Skeletal muscle tissue (tissue), 4 donors: Measurements from ENCODE around the gene FCHSD2. TPM values are rescaled to one million over a fixed set of nuclear protein-coding genes. Genes with fewer than 3 reads are reported as not detected.
A peak's percentile ranks its signal among the peaks of the same experiment; 100 is the strongest.

Source experiments
- H3K27ac ChIP-seq: one replicate; pipeline ENCODE4 v1.7.0; 2013; ENCODE audit warnings: mild to moderate bottlenecking, low read depth, low read length, inconsistent platforms
- H3K27me3 ChIP-seq, 3 donors: one replicate each; pipeline ENCODE4 v1.7.0; 2013; ENCODE audit warnings: low read length in 3 of 3; ENCODE audit not compliant: control insufficient read depth in 3 of 3, insufficient read depth in 3 of 3
- H3K36me3 ChIP-seq, 3 donors: one replicate each; pipeline ENCODE4 v1.7.0; 2013; ENCODE audit warnings: low read length in 3 of 3; ENCODE audit not compliant: control insufficient read depth in 3 of 3, insufficient read depth in 3 of 3
- H3K4me1 ChIP-seq, 3 donors: one replicate each; pipeline ENCODE4 v1.7.0; 2013; ENCODE audit warnings: low read length in 3 of 3, mild to moderate bottlenecking in 3 of 3; ENCODE audit not compliant: control insufficient read depth in 3 of 3, insufficient read depth in 3 of 3
- H3K4me3 ChIP-seq, 3 donors: one replicate each; pipeline ENCODE4 v1.7.0; 2013; ENCODE audit warnings: low read length in 3 of 3
- H3K9ac ChIP-seq, 3 donors: one replicate each; pipeline ENCODE4 v1.7.0; 2013; ENCODE audit warnings: low read length in 3 of 3, mild to moderate bottlenecking in 3 of 3, moderate library complexity in 2 of 3, low read depth in 1 of 3
- H3K9me3 ChIP-seq, 3 donors: one replicate each; pipeline ENCODE4 v1.7.0; 2013; ENCODE audit warnings: low read length in 3 of 3; ENCODE audit not compliant: control insufficient read depth in 3 of 3
- total RNA-seq: library from RNA; depleted of rRNA; stranded (reverse); fragments of >200 nt; gene quantifications from one replicate; pipeline ENCODE4 v1.2.3, GENCODE V29; 2014
- donor health status: Osteomylitis.

The FCHSD2 gene
- total RNA-seq, 1 donor from 2014 or later = 19.8 TPM

DNA sequence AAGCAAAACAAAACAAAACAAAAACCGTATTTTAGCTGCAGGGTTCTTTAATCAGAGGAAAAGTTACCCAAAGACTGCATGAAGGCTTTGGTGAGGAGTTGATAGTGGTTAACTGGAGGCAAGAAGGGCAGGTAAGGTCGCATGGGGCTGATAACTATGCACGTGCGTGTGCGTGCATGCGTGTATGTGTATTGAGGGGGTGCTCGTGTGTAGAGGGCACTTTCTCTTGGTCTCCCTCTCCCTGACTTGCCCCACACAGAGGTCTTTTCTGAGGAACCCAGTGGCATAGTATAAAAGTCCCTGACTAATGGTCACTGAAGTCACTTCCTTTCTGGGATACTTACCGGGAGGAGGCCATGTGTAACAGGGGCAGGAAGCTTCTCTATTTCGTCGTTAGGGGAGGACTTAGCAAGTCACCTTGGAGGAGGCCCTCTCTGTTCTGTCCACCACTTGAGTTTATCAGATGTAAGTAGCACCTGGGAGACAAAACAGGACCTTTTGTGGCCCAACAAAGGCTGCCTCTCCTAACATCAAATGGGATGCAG is 20.1 kb upstream of the FCHSD2 start:
- Histone ChIP-seq H3K9me3 (no peaks in the 10 kb centered on the region), H3K36me3 (no peaks in the 10 kb centered on the region), H3K4me3 (no peak overlapping the region), H3K27ac (no peak overlapping the region), H3K9ac (no peak overlapping the region), H3K27me3 (no peaks in the 10 kb centered on the region), H3K4me1 (peaks cover 15 to 27% (median 17%) of the 10 kb centered on the region in 3 donors)

DNA sequence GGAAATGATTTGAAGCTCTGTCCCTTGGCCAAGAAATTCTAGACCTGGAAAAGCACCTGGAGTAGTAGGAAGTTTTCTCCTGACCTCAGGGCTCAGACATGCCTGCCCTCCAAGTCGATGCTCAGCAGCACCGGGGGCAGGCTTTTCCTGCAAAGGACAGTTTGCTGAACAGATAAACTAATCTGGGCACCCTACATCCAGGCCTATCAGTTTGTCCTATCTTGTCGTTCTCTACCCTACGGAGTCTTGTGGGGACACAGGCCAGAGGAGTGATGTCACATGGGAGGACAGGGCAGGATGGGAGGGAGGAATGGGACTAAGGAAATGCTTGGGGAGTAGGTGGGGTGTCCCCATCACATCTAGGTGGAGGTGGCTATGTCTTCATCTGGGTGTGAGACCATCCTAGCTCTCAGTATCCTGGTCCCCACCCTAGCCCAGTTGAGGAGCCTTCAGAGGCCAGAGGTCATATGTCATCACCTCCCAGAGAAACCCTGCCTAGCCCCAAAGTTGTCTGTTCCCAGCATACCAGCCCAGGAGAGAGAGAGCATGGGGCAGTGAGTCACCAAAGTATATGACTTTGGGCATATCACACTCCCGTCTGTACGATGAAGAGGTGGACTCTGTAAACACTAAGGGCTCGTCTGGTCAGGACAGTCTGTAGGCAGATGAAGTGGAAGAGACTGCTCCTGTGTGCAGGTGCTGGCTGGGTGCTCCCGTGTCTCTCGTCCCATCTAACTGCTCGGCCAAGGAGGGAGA is 18.1 kb upstream of the FCHSD2 start:
- H3K9me3 ChIP-seq = no peaks in the 10 kb centered on the region
- no peak overlapping the region for H3K9ac ChIP-seq
- no peaks in the 10 kb centered on the region for H3K27me3 ChIP-seq
- no peaks in the 10 kb centered on the region for H3K36me3 ChIP-seq
- peaks cover 25 to 40% (median 28%) of the 10 kb centered on the region in 3 donors for H3K4me1 ChIP-seq
- H3K27ac ChIP-seq = no peak overlapping the region
- no peak overlapping the region for H3K4me3 ChIP-seq

DNA sequence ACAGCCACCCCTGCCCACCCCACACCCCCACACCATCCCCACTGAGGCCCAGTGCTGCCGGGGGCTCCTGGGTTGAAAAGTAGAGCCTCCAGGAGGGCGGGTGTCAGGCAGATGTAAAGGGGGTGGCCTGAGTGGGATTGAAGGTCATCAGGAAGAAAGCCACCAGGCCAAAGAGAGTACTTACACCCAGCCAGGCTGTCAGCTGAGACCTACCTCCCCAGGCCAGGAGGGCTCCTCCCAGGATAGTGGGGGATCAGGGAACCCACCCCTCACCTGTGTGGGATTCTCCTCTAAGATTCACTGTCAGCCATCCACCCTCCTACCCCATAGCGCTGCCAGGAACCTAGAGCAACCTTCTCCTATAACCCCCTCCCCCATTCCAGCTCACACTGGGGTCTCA is 17.2 kb upstream of the FCHSD2 start:
- no peak overlapping the region for H3K4me3 ChIP-seq
- peaks cover 26 to 44% (median 30%) of the 10 kb centered on the region in 3 donors for H3K4me1 ChIP-seq
- no peaks in the 10 kb centered on the region for H3K9me3 ChIP-seq
- no peak overlapping the region for H3K27ac ChIP-seq
- H3K36me3 ChIP-seq = no peaks in the 10 kb centered on the region
- no peak overlapping the region for H3K9ac ChIP-seq
- no peaks in the 10 kb centered on the region for H3K27me3 ChIP-seq

DNA sequence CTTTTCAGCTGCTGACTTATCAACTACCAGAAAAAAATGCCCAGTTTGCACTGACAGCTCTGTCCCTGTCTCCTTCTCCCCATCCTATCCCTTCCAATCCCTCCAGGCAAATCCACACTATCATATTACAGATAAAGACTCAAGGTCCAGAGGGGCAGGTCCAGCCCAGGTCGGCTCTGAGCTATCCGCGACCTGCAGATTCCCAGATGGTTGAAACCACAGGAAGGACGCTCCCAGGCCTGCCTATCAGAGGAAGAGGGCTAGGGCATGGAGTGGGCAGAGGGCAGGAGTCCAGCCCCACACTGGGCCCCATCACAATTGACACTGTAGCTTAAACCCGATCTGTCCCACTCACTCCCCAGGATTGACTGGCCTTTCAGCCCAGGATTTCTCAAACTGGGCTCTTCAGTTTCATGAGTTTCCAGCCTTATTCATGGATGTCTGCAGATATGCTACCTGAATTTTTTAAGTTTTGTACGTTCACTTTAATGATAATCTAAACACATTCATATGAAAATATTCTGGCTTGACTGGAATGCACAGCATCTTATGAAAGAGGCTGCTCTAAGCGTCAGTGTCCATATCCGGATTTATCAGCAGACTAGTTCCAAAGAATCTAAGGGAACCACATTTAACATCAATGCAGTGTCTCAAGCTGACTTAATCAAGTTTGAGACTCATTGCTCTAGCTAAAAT is 16.4 kb upstream of the FCHSD2 start:
- Histone ChIP-seq H3K4me3 (no peak overlapping the region), H3K27me3 (no peaks in the 10 kb centered on the region), H3K36me3 (no peaks in the 10 kb centered on the region), H3K4me1 (peaks cover 34 to 52% (median 38%) of the 10 kb centered on the region in 3 donors), H3K9me3 (no peaks in the 10 kb centered on the region), H3K9ac (peak overlapping the region in 1 of 3 donors; percentile 26), H3K27ac (peak overlapping the region; percentile 61)

DNA sequence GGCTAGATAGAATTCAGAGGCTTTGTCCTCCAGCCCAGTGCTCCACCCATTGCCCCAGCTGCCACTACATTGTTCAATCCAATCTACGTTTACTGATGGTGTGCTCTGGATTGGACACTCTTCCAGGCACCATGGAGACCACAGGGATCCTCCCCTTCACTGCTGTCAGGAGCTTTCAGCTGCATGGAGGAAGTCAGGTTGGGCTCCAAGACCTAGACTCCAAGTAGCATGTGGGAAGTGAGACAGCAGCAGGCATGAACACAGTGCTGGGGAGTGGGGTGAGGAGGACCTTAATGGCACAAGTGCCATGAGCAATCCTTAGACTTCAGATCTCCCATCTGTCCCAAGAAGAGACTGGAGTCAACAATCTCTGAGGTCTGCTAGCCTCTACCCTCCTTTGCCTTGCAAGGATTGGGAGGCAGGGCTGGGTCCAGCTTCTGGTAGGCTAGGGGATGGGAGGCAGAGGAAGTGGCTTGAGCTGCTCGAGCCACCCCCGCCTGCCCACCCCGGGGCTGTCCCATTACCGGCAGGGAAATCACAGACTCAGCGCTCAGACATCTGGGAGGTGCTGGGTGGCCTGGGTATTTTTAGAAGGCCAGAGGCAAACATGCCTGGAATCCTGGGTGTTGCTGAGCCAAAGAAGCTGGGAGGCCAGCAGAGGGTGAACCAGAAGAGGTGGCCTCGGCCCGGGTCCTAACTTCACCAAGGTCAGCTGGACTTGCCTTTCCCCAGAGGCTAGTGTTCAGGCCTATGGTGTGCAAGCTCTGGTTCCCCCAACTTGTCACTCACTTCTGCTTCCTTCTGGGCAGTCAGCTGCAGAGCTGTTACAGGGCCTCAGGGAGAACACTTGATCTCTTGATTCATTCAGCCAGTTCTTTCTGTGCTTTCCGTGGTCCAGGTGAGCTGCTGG is 15.2 kb upstream of the FCHSD2 start:
- H3K9me3 ChIP-seq = no peaks in the 10 kb centered on the region
- H3K27ac ChIP-seq = peak overlapping the region; percentile 61
- peak overlapping the region; percentile 37 to 55 (median 45) for H3K9ac ChIP-seq
- peak overlapping the region in 2 of 3 donors; percentile 15 to 41 for H3K4me3 ChIP-seq
- no peaks in the 10 kb centered on the region for H3K27me3 ChIP-seq
- no peaks in the 10 kb centered on the region for H3K36me3 ChIP-seq
- H3K4me1 ChIP-seq = peaks cover 45 to 63% (median 50%) of the 10 kb centered on the region in 3 donors

DNA sequence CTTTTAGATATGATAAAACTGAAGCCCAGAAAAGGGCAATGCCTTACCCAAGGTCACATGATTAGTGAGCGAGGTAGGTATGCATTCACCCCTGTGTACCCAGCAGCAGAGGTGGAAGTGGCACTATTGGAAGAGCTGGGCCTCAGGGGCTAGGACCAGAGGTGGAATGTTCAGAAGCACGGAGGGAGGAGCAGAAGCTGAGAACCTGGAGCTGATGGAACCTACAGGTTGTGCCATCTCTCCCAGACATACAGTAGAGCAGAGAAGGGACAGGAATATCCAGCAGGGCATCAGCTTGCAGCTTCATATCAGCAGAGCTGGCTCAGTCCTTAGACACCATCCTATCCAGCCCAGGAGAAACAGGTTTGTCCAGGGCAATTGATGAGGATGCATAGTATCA is 14.6 kb upstream of the FCHSD2 start:
- no peak overlapping the region for H3K9ac ChIP-seq
- no peaks in the 10 kb centered on the region for H3K27me3 ChIP-seq
- no peak overlapping the region for H3K4me3 ChIP-seq
- no peaks in the 10 kb centered on the region for H3K9me3 ChIP-seq
- peaks cover 45 to 67% (median 52%) of the 10 kb centered on the region in 3 donors for H3K4me1 ChIP-seq
- no peaks in the 10 kb centered on the region for H3K36me3 ChIP-seq
- no peak overlapping the region for H3K27ac ChIP-seq

DNA sequence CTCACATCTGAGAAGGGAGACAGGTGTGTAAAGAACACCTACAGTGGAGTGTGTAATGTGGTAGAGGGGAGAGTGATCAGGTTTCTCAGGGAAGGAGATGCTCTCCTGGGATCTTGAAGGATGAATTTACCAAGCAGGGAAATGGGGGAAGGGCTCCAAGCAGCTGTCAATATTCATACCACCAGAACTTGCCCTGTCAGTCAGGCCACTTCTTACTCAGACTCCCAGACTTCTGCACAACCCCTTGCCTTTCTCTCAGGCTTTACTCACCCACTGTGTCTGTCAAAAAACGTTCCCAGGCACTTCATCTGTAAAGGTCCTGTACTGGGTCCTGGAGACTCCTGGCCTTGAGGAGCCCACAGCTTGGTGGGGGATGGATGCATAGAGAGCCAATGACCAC is 14.0 kb upstream of the FCHSD2 start:
- Histone ChIP-seq H3K27me3 (no peaks in the 10 kb centered on the region), H3K9ac (no peak overlapping the region), H3K4me1 (peaks cover 45 to 73% (median 54%) of the 10 kb centered on the region in 3 donors), H3K27ac (no peak overlapping the region), H3K4me3 (no peak overlapping the region), H3K9me3 (no peaks in the 10 kb centered on the region), H3K36me3 (no peaks in the 10 kb centered on the region)

DNA sequence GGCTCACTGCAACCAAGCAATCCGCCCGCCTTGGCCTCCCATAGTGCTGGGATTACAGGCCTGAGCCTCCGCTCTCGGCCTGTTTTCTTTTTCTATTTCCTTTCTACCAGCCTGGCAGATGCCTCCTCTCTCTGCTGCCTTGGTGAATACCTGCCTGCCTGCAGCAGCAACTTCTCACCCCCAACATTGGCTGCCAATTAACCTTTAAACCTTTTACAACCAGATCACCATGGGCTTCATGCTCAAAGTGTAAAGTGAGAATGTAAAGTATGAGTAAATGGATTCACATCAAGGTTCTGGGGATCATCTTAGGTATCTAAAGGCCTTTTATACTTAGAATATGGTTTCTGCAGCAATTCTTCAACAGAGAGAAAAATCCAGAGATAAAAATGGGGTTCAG is 13.0 kb upstream of the FCHSD2 start:
- H3K9me3 ChIP-seq = no peaks in the 10 kb centered on the region
- no peak overlapping the region for H3K9ac ChIP-seq
- H3K4me3 ChIP-seq = no peak overlapping the region
- peaks cover 45 to 78% (median 54%) of the 10 kb centered on the region in 3 donors for H3K4me1 ChIP-seq
- H3K27ac ChIP-seq = no peak overlapping the region
- H3K36me3 ChIP-seq = no peaks in the 10 kb centered on the region
- no peaks in the 10 kb centered on the region for H3K27me3 ChIP-seq

DNA sequence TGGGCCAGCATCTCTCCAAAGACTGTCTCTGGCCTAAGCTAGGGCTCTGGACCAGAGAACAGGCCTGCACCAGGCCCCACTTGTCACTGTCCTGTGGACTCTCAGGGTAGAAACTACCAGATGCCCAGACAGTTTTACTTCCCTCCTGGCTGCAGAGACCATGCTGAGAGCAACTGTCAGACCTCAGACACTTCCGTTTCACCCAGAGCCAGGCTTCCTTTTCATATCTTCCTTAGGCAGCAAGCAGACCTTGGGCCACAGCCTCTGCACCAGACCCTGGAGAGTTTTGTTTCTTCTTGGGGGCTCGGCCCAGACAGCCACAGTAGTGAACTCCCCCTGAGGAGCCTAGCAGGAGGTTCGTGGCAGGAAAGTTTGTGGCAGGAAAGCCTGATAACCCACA is 12.1 kb upstream of the FCHSD2 start:
- peaks cover 49 to 75% (median 57%) of the 10 kb centered on the region in 3 donors for H3K4me1 ChIP-seq
- no peak overlapping the region for H3K9ac ChIP-seq
- H3K9me3 ChIP-seq = no peaks in the 10 kb centered on the region
- H3K36me3 ChIP-seq = no peaks in the 10 kb centered on the region
- no peaks in the 10 kb centered on the region for H3K27me3 ChIP-seq
- peak overlapping the region; percentile 64 for H3K27ac ChIP-seq
- H3K4me3 ChIP-seq = no peak overlapping the region
